Measurements from ENCODE around the gene ECI1. TPM values are rescaled to one million over a fixed set of nuclear protein-coding genes. Genes with fewer than 3 reads are reported as not detected.

ECI1 gene
- total RNA-seq, 1 donor from 2014 or later, result 50.9 TPM

- H3K36me3 Mint-ChIP-seq (ENCODE audit: unreplicated experiment), result no peaks in the 10 kb centered on the region
- no peak for TF ChIP-seq CTCF (IDR thresholded peaks at IDR 0.05; ENCODE audit: partially characterized antibody, unreplicated experiment)
- DNase-seq, result no peak
- H3K4me1 Mint-ChIP-seq (ENCODE audit: low read depth, unreplicated experiment), result no peaks in the 10 kb centered on the region
- H3K27me3 Mint-ChIP-seq (ENCODE audit: unreplicated experiment), result peaks cover 2% of the 10 kb centered on the region
- H3K9me3 Mint-ChIP-seq (ENCODE audit: unreplicated experiment), result no peaks in the 10 kb centered on the region
- H3K4me3 Mint-ChIP-seq (ENCODE audit: unreplicated experiment), result no peak overlapping the region
- H3K27ac Mint-ChIP-seq (ENCODE audit: unreplicated experiment), result no peak overlapping the region
These were observed 46.1 kb upstream of the ECI1 start for GRCh38 chr16:2297506-2297860.

GRCh38 chr16:2296661-2297505, 45.5 kb upstream of the ECI1 start:
- peaks cover 2% of the 10 kb centered on the region for H3K27me3 Mint-ChIP-seq (ENCODE audit: unreplicated experiment)
- no peaks in the 10 kb centered on the region for H3K36me3 Mint-ChIP-seq (ENCODE audit: unreplicated experiment)
- H3K9me3 Mint-ChIP-seq (ENCODE audit: unreplicated experiment), result no peaks in the 10 kb centered on the region
- peak; percentile 45 for DNase-seq
- peak; percentile 21 for TF ChIP-seq CTCF (IDR thresholded peaks at IDR 0.05; ENCODE audit: partially characterized antibody, unreplicated experiment)
- no peak overlapping the region for H3K27ac Mint-ChIP-seq (ENCODE audit: unreplicated experiment)
- H3K4me1 Mint-ChIP-seq (ENCODE audit: low read depth, unreplicated experiment), result no peaks in the 10 kb centered on the region
- no peak overlapping the region for H3K4me3 Mint-ChIP-seq (ENCODE audit: unreplicated experiment)

- DNase-seq, result no peak
- Mint-ChIP-seq H3K4me1 (ENCODE audit: low read depth, unreplicated experiment) (no peaks in the 10 kb centered on the region), H3K27me3 (ENCODE audit: unreplicated experiment) (peaks cover 2% of the 10 kb centered on the region), H3K9me3 (ENCODE audit: unreplicated experiment) (no peaks in the 10 kb centered on the region), H3K36me3 (ENCODE audit: unreplicated experiment) (no peaks in the 10 kb centered on the region), H3K4me3 (ENCODE audit: unreplicated experiment) (no peak overlapping the region), H3K27ac (ENCODE audit: unreplicated experiment) (no peak overlapping the region)
- TF ChIP-seq CTCF (IDR thresholded peaks at IDR 0.05; ENCODE audit: partially characterized antibody, unreplicated experiment), result no peak
These were observed 43.8 kb upstream of the ECI1 start for GRCh38 chr16:2295056-2295798.

- peaks cover under 1% of the 10 kb centered on the region for H3K27me3 Mint-ChIP-seq (ENCODE audit: unreplicated experiment)
- peaks cover 6% of the 10 kb centered on the region for H3K9me3 Mint-ChIP-seq (ENCODE audit: unreplicated experiment)
- no peak for TF ChIP-seq CTCF (IDR thresholded peaks at IDR 0.05; ENCODE audit: partially characterized antibody, unreplicated experiment)
- H3K36me3 Mint-ChIP-seq (ENCODE audit: unreplicated experiment), result no peaks in the 10 kb centered on the region
- DNase-seq, result no peak
- no peak overlapping the region for H3K27ac Mint-ChIP-seq (ENCODE audit: unreplicated experiment)
- H3K4me1 Mint-ChIP-seq (ENCODE audit: low read depth, unreplicated experiment), result no peaks in the 10 kb centered on the region
- no peak overlapping the region for H3K4me3 Mint-ChIP-seq (ENCODE audit: unreplicated experiment)
These were observed 40.8 kb upstream of the ECI1 start for GRCh38 chr16:2292221-2292620.

- no peaks in the 10 kb centered on the region for H3K27me3 Mint-ChIP-seq (ENCODE audit: unreplicated experiment)
- no peaks in the 10 kb centered on the region for H3K4me1 Mint-ChIP-seq (ENCODE audit: low read depth, unreplicated experiment)
- no peaks in the 10 kb centered on the region for H3K36me3 Mint-ChIP-seq (ENCODE audit: unreplicated experiment)
- H3K9me3 Mint-ChIP-seq (ENCODE audit: unreplicated experiment), result peaks cover 6% of the 10 kb centered on the region
- no peak for DNase-seq
- no peak overlapping the region for H3K4me3 Mint-ChIP-seq (ENCODE audit: unreplicated experiment)
- TF ChIP-seq CTCF (IDR thresholded peaks at IDR 0.05; ENCODE audit: partially characterized antibody, unreplicated experiment), result no peak
- no peak overlapping the region for H3K27ac Mint-ChIP-seq (ENCODE audit: unreplicated experiment)
These were observed 37.9 kb upstream of the ECI1 start for GRCh38 chr16:2289282-2289681.
